HepG2 (cell line): Measurements from ENCODE around the gene FBXL12. TPM values are rescaled to one million over a fixed set of nuclear protein-coding genes. Genes with fewer than 3 reads are reported as not detected.

ENCODE experiments used
- ARNT ChIP-seq: fragments of 450-650 bp; IDR thresholded peaks from 2 replicates; pipeline ENCODE4 v1.6.1; 2017
- CENPX ChIP-seq: sonication (generic); formaldehyde crosslinking; IDR thresholded peaks from 2 replicates; pipeline ENCODE4 v1.9.0; 2021; ENCODE audit warnings: mild to moderate bottlenecking, missing genetic modification reagents, moderate library complexity
- FOXO1 ChIP-seq: sonication (generic); formaldehyde crosslinking; IDR thresholded peaks from 2 replicates; pipeline ENCODE4 v1.4.0; 2020; ENCODE audit warnings: missing genetic modification reagents
- FUBP1 ChIP-seq: sonication (generic); formaldehyde crosslinking; IDR thresholded peaks from 2 replicates; pipeline ENCODE4 v1.5.1; 2020; ENCODE audit warnings: missing genetic modification reagents, mild to moderate bottlenecking, borderline replicate concordance
- HMG20B ChIP-seq: conservative IDR thresholded peaks from 2 replicates; pipeline ENCODE4 v1.6.1; 2016; ENCODE audit warnings: missing genetic modification reagents, missing compliant biosample characterization
- HOXA5 ChIP-seq: sonication (generic); formaldehyde crosslinking; IDR thresholded peaks from 2 replicates; pipeline ENCODE4 v1.4.0; 2020; ENCODE audit warnings: missing genetic modification reagents
- IRF2 ChIP-seq: IDR thresholded peaks from 2 replicates; pipeline ENCODE4 v1.6.1; 2018; ENCODE audit warnings: missing genetic modification reagents, missing compliant biosample characterization
- NR3C1 ChIP-seq: sonication (generic); formaldehyde crosslinking; IDR thresholded peaks from 2 replicates; pipeline ENCODE4 v1.4.0; 2020; ENCODE audit warnings: missing genetic modification reagents
- PHF8 ChIP-seq: sonication (generic); formaldehyde crosslinking; IDR thresholded peaks from 2 replicates; pipeline ENCODE4 v1.5.0; 2020; ENCODE audit warnings: missing genetic modification reagents
- RXRB ChIP-seq: IDR thresholded peaks from 2 replicates; pipeline ENCODE4 v1.6.1; 2016; ENCODE audit warnings: borderline replicate concordance, missing genetic modification reagents, missing compliant biosample characterization
- TBX3 ChIP-seq: fragments of 450-650 bp; IDR thresholded peaks from 2 replicates; pipeline ENCODE4 v1.6.1; 2017; ENCODE audit warnings: antibody characterized with exemption, mild to moderate bottlenecking, inconsistent platforms, borderline replicate concordance
- ZBTB42 ChIP-seq: sonication (generic); formaldehyde crosslinking; IDR thresholded peaks from 2 replicates; pipeline ENCODE4 v1.5.0; 2020; ENCODE audit warnings: mild to moderate bottlenecking, missing genetic modification reagents
- ZEB1 ChIP-seq: IDR thresholded peaks from 2 replicates; pipeline ENCODE4 v1.6.1; 2012; ENCODE audit warnings: mild to moderate bottlenecking, low read depth, inconsistent platforms; ENCODE audit not compliant: insufficient replicate concordance
- ZFP1 ChIP-seq: IDR thresholded peaks from 2 replicates; pipeline ENCODE4 v1.6.1; 2016
- ZNF224 ChIP-seq: sonication (generic); formaldehyde crosslinking; IDR thresholded peaks from 2 replicates; pipeline ENCODE4 v1.5.0; 2020; ENCODE audit warnings: mild to moderate bottlenecking, missing genetic modification reagents
- ZNF234 ChIP-seq: sonication (generic); formaldehyde crosslinking; conservative IDR thresholded peaks from 2 replicates; pipeline ENCODE4 v1.5.1; 2020; ENCODE audit warnings: mild to moderate bottlenecking, missing genetic modification reagents
- ZNF251 ChIP-seq: sonication (generic); formaldehyde crosslinking; IDR thresholded peaks from 2 replicates; pipeline ENCODE4 v1.9.0; 2021; ENCODE audit warnings: mild to moderate bottlenecking, missing genetic modification reagents
- ZNF431 ChIP-seq: sonication (generic); formaldehyde crosslinking; IDR thresholded peaks from 2 replicates; pipeline ENCODE4 v1.9.0; 2022; ENCODE audit warnings: missing genetic modification reagents, low read depth, mild to moderate bottlenecking, borderline replicate concordance
- ZNF589 ChIP-seq: sonication (generic); formaldehyde crosslinking; conservative IDR thresholded peaks from 2 replicates; pipeline ENCODE4 v1.8.0; 2022; ENCODE audit warnings: mild to moderate bottlenecking, moderate library complexity, missing genetic modification reagents
- ZNF605 ChIP-seq: sonication (generic); formaldehyde crosslinking; IDR thresholded peaks from 2 replicates; pipeline ENCODE4 v1.8.0; 2022; ENCODE audit warnings: mild to moderate bottlenecking, missing genetic modification reagents
- polyA plus RNA-seq, 8 experiments: library from polyadenylated mRNA; depleted of rRNA in 3 of 8; stranded (reverse) in 7 of 8; unstranded in 1 of 8; fragments of >200 nt; fragmentation: Illumina TruSeq in 4 of 8; extraction: Trizol in 4 of 8; gene quantifications; 2 replicates each; pipeline versions ENCODE4 v1.2.1 to v1.2.3, GENCODE V29; 2011 to 2016; ENCODE audit warnings: low read depth in 4 of 8, missing spikeins in 1 of 8, mixed read lengths in 1 of 8; ENCODE audit not compliant: insufficient read depth in 1 of 8
- total RNA-seq, 5 experiments: library from RNA; depleted of rRNA; stranded (reverse); fragments of >200 nt; fragmentation: Illumina TruSeq; extraction: Trizol; gene quantifications; 2 replicates each; pipeline ENCODE4 v1.2.3, GENCODE V29; 2016; ENCODE audit warnings: low read depth in 1 of 5
- TF ChIP-seq, protein P1 (sequence below): sonication (generic); formaldehyde crosslinking; conservative IDR thresholded peaks from 2 replicates; pipeline ENCODE4 v1.4.0; 2020; ENCODE audit warnings: missing genetic modification reagents
- TF ChIP-seq, protein P2 (sequence below): sonication (generic); formaldehyde crosslinking; IDR thresholded peaks from 2 replicates; pipeline ENCODE4 v1.5.0; 2020; ENCODE audit warnings: mild to moderate bottlenecking, missing genetic modification reagents
- TF ChIP-seq, protein P3 (sequence below): IDR thresholded peaks from 2 replicates; pipeline ENCODE4 v1.6.1; 2016; ENCODE audit warnings: mild to moderate bottlenecking

Gene FBXL12
- total and polyA plus RNA-seq, 2 of the 13 experiments (the other 11 are each of a cell fraction or from before 2014, with no cell fraction given) = 20.4 to 23.1 TPM

DNA sequence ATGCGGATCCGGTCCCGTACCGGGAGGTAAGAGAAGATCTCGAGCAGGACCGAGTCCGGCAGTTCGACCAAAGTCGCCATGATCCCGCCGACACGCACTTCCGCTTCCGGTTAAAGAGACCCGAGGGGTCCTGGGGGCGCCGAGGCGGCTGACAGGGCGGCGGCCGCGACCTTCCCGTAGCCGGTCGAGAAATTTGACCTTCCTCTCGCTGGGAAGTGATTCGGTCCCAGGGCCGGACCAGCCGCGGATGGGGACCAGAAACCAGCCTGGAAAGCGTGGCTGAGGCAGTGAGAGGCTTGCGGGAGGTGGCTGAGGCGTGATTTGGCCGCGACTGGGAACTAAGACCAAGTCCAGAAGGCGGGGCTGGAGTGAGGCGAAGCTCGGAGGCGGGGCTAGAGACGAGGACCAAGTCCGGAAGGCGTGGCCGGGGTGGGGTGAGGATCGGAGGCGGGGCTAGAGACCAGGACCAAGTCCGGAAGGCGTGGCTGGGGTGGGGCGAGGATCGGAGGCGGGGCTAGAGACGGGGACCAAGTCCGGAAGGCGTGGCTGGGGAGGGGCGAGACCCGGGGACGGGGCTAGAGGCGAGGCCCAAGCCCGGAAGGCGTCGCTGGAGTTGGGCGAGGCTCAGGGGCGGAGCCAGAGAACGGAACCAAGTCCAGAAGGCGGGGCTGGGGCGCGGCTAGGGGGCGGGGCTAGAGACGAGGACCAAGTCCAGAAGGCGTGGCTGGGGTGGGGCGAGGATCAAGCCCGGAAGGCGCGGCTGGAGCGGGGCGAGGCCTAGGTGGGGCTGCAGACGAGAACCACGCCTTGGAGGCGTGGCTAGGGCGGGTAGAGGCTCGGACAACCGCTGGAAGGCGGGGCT lies at the start of gene FBXL12 (continued):
- TF ChIP-seq ZNF251 (CRISPR knock-in tag) (no peak), ZFP1 (no peak), ZNF224 (no peak), ZNF605 (CRISPR knock-in tag) (peak; percentile 56), TBX3 (no peak), CENPX (CRISPR knock-in tag) (no peak), PHF8 (CRISPR knock-in tag) (peak; percentile 97), ARNT (no peak), IRF2 (CRISPR knock-in tag) (peak; percentile 59), HMG20B (CRISPR knock-in tag) (no peak), ZNF234 (CRISPR knock-in tag) (no peak), ZBTB42 (CRISPR knock-in tag) (no peak), ZNF431 (CRISPR knock-in tag) (no peak; the same call in 1 of the 2 replicates), RXRB (CRISPR knock-in tag) (peak; percentile 67; the same call in 1 of the 2 replicates), ZEB1 (peak; percentile 51), FOXO1 (CRISPR knock-in tag) (0 out of 2 replicates have a peak, but pooled peaks have one; percentile 18), FUBP1 (no peak), HOXA5 (peak; percentile 20; the same call in 1 of the 2 replicates), ZNF589 (CRISPR knock-in tag) (no peak), NR3C1 (CRISPR knock-in tag) (no peak)
- TF ChIP-seq, protein P1, sequence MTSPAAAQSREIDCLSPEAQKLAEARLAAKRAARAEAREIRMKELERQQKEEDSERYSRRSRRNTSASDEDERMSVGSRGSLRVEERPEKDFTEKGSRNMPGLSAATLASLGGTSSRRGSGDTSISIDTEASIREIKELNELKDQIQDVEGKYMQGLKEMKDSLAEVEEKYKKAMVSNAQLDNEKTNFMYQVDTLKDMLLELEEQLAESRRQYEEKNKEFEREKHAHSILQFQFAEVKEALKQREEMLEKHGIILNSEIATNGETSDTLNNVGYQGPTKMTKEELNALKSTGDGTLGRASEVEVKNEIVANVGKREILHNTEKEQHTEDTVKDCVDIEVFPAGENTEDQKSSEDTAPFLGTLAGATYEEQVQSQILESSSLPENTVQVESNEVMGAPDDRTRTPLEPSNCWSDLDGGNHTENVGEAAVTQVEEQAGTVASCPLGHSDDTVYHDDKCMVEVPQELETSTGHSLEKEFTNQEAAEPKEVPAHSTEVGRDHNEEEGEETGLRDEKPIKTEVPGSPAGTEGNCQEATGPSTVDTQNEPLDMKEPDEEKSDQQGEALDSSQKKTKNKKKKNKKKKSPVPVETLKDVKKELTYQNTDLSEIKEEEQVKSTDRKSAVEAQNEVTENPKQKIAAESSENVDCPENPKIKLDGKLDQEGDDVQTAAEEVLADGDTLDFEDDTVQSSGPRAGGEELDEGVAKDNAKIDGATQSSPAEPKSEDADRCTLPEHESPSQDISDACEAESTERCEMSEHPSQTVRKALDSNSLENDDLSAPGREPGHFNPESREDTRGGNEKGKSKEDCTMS (CRISPR knock-in tag) = no peak
- TF ChIP-seq, protein P2, sequence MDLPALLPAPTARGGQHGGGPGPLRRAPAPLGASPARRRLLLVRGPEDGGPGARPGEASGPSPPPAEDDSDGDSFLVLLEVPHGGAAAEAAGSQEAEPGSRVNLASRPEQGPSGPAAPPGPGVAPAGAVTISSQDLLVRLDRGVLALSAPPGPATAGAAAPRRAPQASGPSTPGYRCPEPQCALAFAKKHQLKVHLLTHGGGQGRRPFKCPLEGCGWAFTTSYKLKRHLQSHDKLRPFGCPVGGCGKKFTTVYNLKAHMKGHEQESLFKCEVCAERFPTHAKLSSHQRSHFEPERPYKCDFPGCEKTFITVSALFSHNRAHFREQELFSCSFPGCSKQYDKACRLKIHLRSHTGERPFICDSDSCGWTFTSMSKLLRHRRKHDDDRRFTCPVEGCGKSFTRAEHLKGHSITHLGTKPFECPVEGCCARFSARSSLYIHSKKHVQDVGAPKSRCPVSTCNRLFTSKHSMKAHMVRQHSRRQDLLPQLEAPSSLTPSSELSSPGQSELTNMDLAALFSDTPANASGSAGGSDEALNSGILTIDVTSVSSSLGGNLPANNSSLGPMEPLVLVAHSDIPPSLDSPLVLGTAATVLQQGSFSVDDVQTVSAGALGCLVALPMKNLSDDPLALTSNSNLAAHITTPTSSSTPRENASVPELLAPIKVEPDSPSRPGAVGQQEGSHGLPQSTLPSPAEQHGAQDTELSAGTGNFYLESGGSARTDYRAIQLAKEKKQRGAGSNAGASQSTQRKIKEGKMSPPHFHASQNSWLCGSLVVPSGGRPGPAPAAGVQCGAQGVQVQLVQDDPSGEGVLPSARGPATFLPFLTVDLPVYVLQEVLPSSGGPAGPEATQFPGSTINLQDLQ = no peak
- TF ChIP-seq, protein P3, sequence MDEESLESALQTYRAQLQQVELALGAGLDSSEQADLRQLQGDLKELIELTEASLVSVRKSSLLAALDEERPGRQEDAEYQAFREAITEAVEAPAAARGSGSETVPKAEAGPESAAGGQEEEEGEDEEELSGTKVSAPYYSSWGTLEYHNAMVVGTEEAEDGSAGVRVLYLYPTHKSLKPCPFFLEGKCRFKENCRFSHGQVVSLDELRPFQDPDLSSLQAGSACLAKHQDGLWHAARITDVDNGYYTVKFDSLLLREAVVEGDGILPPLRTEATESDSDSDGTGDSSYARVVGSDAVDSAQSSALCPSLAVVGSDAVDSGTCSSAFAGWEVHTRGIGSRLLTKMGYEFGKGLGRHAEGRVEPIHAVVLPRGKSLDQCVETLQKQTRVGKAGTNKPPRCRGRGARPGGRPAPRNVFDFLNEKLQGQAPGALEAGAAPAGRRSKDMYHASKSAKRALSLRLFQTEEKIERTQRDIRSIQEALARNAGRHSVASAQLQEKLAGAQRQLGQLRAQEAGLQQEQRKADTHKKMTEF (CRISPR knock-in tag) = peak; percentile 88; the same call in 1 of the 2 replicates
